Measurements from ENCODE around the gene OR6N1. TPM values are rescaled to one million over a fixed set of nuclear protein-coding genes. Genes with fewer than 3 reads are reported as not detected.

Gene OR6N1
- total RNA-seq, 1 experiment from 2014 or later = not detected

- Histone ChIP-seq H3K9ac (ENCODE audit: low read length) (no peak overlapping the region), H3K36me3 (ENCODE audit: control insufficient read depth in 1 of 2, insufficient read depth in 2 of 2, low read length in 2 of 2) (no peaks in the 10 kb centered on the region), H4K20me1 (ENCODE audit: insufficient read depth) (no peaks in the 10 kb centered on the region), H3K9me3 (ENCODE audit: control insufficient read depth in 1 of 2, insufficient read depth in 1 of 2, low read depth in 1 of 2, low read length in 2 of 2) (peaks cover 0 to 3% of the 10 kb centered on the region in 2 experiments; a peak in 1 of 4 replicates), H3K4me2 (ENCODE audit: low read length) (no peak overlapping the region), H3K9me2 (ENCODE audit: insufficient read depth) (no peaks in the 10 kb centered on the region), H3K27me3 (ENCODE audit: insufficient read depth, low read length) (no peaks in the 10 kb centered on the region), H3K79me2 (ENCODE audit: insufficient read depth, low read length) (no peaks in the 10 kb centered on the region), H2AFZ (ENCODE audit: low read depth, low read length, poor library complexity, severe bottlenecking) (no peak overlapping the region), H3K27ac (ENCODE audit: low read depth, low read length) (no peak overlapping the region), H3K4me1 (ENCODE audit: control insufficient read depth in 1 of 2, insufficient read depth in 2 of 2, low read length in 2 of 2) (no peaks in the 10 kb centered on the region), H3K4me3 (replicated peaks in 1 of 2; ENCODE audit: low read depth in 1 of 2, low read length in 2 of 2) (no peak overlapping the region)
- no peak for ATAC-seq
- DNase-seq (ENCODE audit: low read depth, low spot score) = no peak
- RAD21 ChIA-PET (ENCODE audit: low non-redundant PET in 1 of 2, low total read pairs in 2 of 2, uncharacterized antibody in 2 of 2, unreplicated experiment in 2 of 2) = no interaction called here
- intact Hi-C loops (cut with micrococcal nuclease) = no loop called here
- TF ChIP-seq ELF1 (IDR thresholded peaks at IDR 0.05; ENCODE audit: borderline replicate concordance, low read depth) (no peak), CEBPB (IDR thresholded peaks at IDR 0.05; ENCODE audit: low read depth) (no peak), CBX3 (IDR thresholded peaks at IDR 0.05; ENCODE audit: low read depth) (no peak), FOSL1 (IDR thresholded peaks at IDR 0.05; ENCODE audit: low read depth) (no peak), ATF3 (IDR thresholded peaks at IDR 0.05) (no peak)
- TF ChIP-seq, protein P1, sequence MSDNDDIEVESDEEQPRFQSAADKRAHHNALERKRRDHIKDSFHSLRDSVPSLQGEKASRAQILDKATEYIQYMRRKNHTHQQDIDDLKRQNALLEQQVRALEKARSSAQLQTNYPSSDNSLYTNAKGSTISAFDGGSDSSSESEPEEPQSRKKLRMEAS (IDR thresholded peaks at IDR 0.05) = no peak
- BruUV-seq (replicated peaks) = no TSS peak
- POLR2A ChIA-PET = no interaction called here
- CTCF ChIA-PET = no interaction called here
Observed at GRCh38 chr1:158809862-158810261, 37.9 kb upstream of the OR6N1 start.

- ChIA-PET CTCF (no interaction called here), POLR2A (no interaction called here), RAD21 (ENCODE audit: low non-redundant PET in 1 of 2, low total read pairs in 2 of 2, uncharacterized antibody in 2 of 2, unreplicated experiment in 2 of 2) (no interaction called here)
- H3K79me2 ChIP-seq (ENCODE audit: insufficient read depth, low read length) = no peaks in the 10 kb centered on the region
- no TSS peak for BruUV-seq (replicated peaks)
- H3K4me2 ChIP-seq (ENCODE audit: low read length) = no peak overlapping the region
- no peak for ATAC-seq
- no peak overlapping the region for H3K27ac ChIP-seq (ENCODE audit: low read depth, low read length)
- H4K20me1 ChIP-seq (ENCODE audit: insufficient read depth) = no peaks in the 10 kb centered on the region
- H3K36me3 ChIP-seq (ENCODE audit: control insufficient read depth in 1 of 2, insufficient read depth in 2 of 2, low read length in 2 of 2) = no peaks in the 10 kb centered on the region
- H3K4me3 ChIP-seq (replicated peaks in 1 of 2; ENCODE audit: low read depth in 1 of 2, low read length in 2 of 2) = no peak overlapping the region
- no peaks in the 10 kb centered on the region for H3K27me3 ChIP-seq (ENCODE audit: insufficient read depth, low read length)
- intact Hi-C loops (cut with micrococcal nuclease) = no loop called here
- H3K9me3 ChIP-seq (ENCODE audit: control insufficient read depth in 1 of 2, insufficient read depth in 1 of 2, low read depth in 1 of 2, low read length in 2 of 2) = peaks cover 0 to 3% of the 10 kb centered on the region in 2 experiments; a peak in 1 of 4 replicates
- no peaks in the 10 kb centered on the region for H3K9me2 ChIP-seq (ENCODE audit: insufficient read depth)
- no peak overlapping the region for H3K9ac ChIP-seq (ENCODE audit: low read length)
- DNase-seq (ENCODE audit: low read depth, low spot score) = no peak
- H2AFZ ChIP-seq (ENCODE audit: low read depth, low read length, poor library complexity, severe bottlenecking) = no peak overlapping the region
- H3K4me1 ChIP-seq (ENCODE audit: control insufficient read depth in 1 of 2, insufficient read depth in 2 of 2, low read length in 2 of 2) = no peaks in the 10 kb centered on the region
- TF ChIP-seq, protein P2, sequence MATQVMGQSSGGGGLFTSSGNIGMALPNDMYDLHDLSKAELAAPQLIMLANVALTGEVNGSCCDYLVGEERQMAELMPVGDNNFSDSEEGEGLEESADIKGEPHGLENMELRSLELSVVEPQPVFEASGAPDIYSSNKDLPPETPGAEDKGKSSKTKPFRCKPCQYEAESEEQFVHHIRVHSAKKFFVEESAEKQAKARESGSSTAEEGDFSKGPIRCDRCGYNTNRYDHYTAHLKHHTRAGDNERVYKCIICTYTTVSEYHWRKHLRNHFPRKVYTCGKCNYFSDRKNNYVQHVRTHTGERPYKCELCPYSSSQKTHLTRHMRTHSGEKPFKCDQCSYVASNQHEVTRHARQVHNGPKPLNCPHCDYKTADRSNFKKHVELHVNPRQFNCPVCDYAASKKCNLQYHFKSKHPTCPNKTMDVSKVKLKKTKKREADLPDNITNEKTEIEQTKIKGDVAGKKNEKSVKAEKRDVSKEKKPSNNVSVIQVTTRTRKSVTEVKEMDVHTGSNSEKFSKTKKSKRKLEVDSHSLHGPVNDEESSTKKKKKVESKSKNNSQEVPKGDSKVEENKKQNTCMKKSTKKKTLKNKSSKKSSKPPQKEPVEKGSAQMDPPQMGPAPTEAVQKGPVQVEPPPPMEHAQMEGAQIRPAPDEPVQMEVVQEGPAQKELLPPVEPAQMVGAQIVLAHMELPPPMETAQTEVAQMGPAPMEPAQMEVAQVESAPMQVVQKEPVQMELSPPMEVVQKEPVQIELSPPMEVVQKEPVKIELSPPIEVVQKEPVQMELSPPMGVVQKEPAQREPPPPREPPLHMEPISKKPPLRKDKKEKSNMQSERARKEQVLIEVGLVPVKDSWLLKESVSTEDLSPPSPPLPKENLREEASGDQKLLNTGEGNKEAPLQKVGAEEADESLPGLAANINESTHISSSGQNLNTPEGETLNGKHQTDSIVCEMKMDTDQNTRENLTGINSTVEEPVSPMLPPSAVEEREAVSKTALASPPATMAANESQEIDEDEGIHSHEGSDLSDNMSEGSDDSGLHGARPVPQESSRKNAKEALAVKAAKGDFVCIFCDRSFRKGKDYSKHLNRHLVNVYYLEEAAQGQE (IDR thresholded peaks at IDR 0.05; ENCODE audit: low read depth) = no peak
- TF ChIP-seq SIN3A (IDR thresholded peaks at IDR 0.05; ENCODE audit: low read depth) = no peak
- no peak for TF ChIP-seq SP1 (IDR thresholded peaks at IDR 0.05; ENCODE audit: low read depth)
- no peak for TF ChIP-seq CEBPB (IDR thresholded peaks at IDR 0.05; ENCODE audit: low read depth)
- no peak for TF ChIP-seq EZH2 (IDR thresholded peaks at IDR 0.05)
- TF ChIP-seq FOSL1 (IDR thresholded peaks at IDR 0.05; ENCODE audit: low read depth) = no peak
Observed at GRCh38 chr1:158809256-158809655, 37.3 kb upstream of the OR6N1 start.
